ENCODE results near the gene ATP2A3.

DNA sequence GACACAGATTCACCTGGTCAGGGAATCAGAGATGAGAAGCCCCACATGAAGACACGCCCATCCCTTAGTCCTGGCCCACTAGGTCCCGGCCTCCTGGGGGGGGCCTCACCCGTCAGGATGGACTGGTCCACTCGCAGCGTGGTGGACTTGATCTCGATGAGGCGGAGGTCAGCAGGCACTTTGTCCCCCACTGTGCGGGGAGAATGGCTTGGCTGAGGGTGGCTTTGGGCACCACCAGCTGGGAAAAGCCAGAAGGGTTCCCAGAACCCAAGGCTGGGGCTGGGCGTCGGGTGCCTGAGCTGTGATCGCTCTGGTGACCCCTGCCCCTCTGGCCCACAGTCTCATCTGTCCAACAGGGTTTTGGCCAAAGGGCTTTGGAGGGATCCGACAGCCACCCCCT lies 13.7 kb downstream of the ATP2A3 start:
- TF ChIP-seq, protein P1, sequence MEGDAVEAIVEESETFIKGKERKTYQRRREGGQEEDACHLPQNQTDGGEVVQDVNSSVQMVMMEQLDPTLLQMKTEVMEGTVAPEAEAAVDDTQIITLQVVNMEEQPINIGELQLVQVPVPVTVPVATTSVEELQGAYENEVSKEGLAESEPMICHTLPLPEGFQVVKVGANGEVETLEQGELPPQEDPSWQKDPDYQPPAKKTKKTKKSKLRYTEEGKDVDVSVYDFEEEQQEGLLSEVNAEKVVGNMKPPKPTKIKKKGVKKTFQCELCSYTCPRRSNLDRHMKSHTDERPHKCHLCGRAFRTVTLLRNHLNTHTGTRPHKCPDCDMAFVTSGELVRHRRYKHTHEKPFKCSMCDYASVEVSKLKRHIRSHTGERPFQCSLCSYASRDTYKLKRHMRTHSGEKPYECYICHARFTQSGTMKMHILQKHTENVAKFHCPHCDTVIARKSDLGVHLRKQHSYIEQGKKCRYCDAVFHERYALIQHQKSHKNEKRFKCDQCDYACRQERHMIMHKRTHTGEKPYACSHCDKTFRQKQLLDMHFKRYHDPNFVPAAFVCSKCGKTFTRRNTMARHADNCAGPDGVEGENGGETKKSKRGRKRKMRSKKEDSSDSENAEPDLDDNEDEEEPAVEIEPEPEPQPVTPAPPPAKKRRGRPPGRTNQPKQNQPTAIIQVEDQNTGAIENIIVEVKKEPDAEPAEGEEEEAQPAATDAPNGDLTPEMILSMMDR (IDR thresholded peaks at IDR 0.05) = no peak
- no peak for TF ChIP-seq POLR2A (IDR thresholded peaks at IDR 0.05)

All from adrenal gland (tissue), 5 donors.